Activated CD4-positive, CD25-positive, alpha-beta regulatory T cell treated with anti-CD3 and anti-CD28 coated beads, Interleukin-2, amount 50 U/mL, for 16 hours (primary cell): ENCODE data around the gene ZNF488.

Experiments
- DNase-seq: peaks from one replicate; pipeline ENCODE4 v3.0.0-alpha.2; 2020; ENCODE audit warnings: low read depth, low spot score

ZNF488 gene

DNA sequence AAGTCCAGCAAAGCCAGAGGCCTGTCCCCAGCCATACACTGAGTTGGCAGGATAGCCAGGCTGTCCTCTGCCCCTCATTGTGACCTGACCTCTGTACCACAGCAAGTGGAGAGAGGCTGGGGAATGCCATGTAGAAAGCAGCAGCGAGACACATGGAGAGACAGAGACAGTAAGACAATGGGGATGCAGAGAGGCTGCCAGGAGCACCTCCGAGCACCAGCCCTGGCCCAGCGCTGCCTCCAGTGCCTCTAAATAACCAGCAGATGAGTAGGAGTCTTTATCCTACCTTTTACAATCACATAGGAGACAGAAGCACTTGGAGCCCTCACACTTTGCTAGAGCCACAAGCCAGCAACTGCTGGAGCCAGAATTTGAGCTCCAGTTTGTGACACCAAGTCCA is 53.7 kb downstream of the ZNF488 start:
- no peak for DNase-seq

DNA sequence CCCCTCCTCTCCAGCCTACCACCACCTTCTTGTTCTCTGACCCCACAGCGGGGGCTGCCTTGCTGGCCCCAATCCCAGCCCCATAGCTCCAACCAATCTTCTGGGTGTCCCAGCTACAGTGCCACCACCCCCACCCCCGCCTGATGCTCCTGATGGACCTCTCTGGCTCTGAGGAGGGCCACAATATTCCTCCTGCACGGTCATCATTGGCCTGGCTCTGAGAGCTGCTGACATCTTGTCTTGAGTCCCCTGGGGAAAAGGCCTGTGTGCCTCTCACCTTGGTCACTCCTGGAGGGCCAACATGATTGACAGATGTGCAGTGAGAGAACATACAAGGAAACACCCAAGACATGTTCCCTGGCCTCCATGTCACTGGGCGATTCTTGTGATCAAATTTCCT is 54.2 kb downstream of the ZNF488 start:
- DNase-seq = no peak

- no peak for DNase-seq
These were observed 57.2 kb downstream of the ZNF488 start for GRCh38 chr10:47326927-47327330.

- no peak for DNase-seq
These were observed 57.7 kb downstream of the ZNF488 start for GRCh38 chr10:47326306-47326926.

DNA sequence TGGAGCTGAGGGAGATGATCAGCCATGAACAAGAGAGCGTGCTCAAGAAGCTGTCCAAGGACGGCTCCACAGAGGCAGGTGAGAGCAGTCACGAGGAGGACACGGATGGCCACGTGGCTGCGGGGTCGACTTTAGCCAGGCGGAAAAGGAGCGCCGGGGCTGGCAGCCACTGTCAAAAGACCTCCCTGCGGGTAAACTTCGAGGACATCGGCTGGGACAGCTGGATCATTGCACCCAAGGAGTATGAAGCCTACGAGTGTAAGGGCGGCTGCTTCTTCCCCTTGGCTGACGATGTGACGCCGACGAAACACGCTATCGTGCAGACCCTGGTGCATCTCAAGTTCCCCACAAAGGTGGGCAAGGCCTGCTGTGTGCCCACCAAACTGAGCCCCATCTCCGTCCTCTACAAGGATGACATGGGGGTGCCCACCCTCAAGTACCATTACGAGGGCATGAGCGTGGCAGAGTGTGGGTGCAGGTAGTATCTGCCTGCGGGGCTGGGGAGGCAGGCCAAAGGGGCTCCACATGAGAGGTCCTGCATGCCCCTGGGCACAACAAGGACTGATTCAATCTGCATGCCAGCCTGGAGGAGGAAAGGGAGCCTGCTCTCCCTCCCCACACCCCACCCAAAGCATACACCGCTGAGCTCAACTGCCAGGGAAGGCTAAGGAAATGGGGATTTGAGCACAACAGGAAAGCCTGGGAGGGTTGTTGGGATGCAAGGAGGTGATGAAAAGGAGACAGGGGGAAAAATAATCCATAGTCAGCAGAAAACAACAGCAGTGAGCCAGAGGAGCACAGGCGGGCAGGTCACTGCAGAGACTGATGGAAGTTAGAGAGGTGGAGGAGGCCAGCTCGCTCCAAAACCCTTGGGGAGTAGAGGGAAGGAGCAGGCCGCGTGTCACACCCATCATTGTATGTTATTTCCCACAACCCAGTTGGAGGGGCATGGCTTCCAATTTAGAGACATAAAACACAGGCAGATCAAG is 58.5 kb downstream of the ZNF488 start:
- DNase-seq = no peak

DNA sequence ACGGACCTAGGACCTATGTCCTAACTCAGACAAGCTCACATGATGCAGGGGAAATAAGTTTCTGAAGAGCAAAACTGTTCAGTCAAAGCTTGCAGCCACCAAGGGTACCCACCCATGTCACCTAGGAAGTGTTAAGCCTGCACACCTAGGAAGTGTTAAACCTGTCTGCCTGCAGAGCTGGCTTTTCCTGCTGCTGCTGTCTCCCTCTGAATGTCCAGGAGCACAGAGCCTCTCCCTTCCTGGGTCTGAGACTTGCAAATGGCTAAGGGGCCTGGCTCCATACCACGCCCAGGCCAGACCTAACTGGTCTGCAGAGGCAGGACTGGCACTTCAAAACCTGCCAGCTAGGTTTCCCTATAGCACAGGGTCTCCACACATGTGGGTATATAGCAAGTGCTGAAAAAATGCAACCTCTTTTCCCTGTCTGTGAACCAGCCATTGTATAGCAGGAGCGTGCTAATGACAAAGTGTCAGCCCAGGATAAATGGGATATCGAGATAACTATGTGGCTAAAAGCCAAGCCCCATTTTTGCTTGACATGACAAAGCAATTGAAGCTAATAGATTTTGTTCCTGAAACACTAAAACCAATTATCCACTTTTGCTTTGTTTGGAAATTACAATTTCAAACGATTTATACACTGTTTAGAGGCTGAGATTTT is 60.3 kb downstream of the ZNF488 start:
- DNase-seq = no peak

GRCh38 chr10:47323087-47323486 is 61.0 kb downstream of the ZNF488 start:
- DNase-seq = no peak

GRCh38 chr10:47322300-47323061 is 61.6 kb downstream of the ZNF488 start, which contains the start of gene GDF2:
Gene GDF2 (plus strand): TSS chr10:47322454. CDS start chr10:47322669, 215 bp downstream.
- no peak for DNase-seq

DNA sequence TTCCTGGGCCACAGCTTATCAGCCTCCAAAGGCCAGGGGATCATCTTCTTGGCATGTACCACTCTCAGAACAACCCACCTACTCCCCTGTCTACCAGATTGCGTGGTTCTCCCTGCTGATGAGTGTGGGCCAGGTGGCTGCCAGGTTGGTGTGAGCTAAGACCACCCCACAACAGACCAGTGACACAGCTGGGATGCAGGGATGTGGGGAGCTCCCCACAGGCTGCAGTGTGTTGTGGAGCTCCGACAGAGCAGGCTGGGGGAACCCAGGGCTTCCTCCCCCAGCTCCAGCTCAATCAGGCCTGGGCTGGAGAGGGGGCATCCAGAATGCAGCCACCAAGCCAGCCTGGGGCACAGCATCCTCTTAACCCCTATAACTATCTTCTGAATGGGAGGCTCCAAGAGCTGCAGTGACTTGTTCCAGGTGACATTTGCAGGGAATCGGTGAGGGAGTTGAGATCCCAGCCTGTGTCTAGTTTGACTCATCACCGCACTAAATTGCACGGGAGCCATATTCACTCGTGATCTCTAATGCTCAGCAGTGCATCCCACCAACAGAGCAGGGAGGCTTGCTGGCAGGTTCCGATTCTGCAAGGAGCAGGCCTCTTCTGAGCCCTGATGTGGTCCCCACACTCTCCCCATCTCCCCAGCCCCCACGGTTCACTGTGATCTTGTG is 62.4 kb downstream of the ZNF488 start:
- DNase-seq = no peak

GRCh38 chr10:47320812-47321211 is 63.3 kb downstream of the ZNF488 start:
- no peak for DNase-seq

- DNase-seq = no peak
These were observed 64.3 kb downstream of the ZNF488 start for GRCh38 chr10:47319784-47320183.

DNA sequence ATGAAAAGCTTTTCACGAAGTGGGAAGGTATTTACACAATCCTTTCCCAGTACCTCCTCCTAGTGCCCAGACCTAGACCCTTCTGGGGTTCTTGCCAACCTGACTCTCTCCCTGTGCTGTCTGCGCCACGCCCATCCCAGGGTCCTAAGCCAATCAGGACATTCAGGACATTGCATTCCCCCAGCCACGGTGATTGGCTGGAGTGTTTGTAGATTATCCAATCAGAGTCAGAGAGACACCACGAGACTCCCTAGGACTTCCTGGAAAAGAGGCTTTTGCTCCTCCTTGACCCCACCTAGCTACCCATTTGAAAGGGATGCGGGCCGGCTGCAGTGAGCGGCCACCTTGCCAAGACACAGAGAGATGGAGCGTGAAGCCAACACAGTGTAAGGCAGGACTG is 65.4 kb downstream of the ZNF488 start:
- no peak for DNase-seq

DNA sequence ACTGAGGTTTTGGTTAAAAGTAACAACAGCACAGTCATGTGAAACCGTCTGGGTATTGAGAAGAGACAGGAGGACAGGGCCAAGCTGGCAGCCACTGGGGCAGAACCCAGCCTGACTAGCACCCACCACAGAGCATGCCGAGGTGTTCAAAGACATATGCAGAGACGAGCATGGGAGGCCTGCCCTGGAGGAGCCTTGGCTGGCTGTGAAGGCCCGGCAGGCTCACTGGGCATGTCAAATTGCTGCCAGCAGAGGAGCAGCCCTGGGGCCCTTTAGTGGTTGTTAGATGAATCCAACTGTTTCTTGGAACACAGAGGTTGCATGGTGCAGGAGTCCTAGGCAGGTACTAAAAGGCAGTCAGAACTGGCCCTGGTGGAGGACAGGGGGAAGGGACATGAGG is 66.8 kb downstream of the ZNF488 start:
- no peak for DNase-seq

DNA sequence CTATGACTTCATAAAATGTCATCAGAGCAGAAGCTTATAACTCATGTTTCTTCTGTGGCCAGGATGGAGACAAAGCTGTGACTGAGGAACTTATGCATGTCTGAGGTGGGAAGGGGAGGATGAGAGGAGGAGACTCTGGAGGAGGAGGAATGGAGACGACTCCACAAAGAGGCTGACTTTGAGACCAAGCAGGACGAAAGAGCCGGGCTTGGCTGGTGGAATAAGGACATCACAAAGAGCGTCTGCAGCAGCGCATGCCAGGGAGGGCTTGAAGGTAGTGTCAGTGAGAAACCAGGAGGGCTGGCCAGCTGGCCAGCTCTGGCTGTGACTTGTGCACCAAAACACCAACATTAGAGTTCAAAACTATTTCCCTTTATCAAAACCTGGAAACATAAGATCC is 68.0 kb downstream of the ZNF488 start:
- no peak for DNase-seq
